CD1c-positive myeloid dendritic cell (primary cell): ENCODE data around the gene CFAP90.

Experiments used
- DNase-seq: peaks from one replicate; pipeline ENCODE4 v3.0.0-alpha.2; 2016; ENCODE audit errors: extremely low spot score

CFAP90 gene

GRCh38 chr5:7868427-7868772 is 17.5 kb upstream of the CFAP90 start:
- DNase-seq, result no peak

- DNase-seq, result no peak
Observed at GRCh38 chr5:7867260-7867659, 16.3 kb upstream of the CFAP90 start.

- no peak for DNase-seq
Observed at GRCh38 chr5:7866196-7866595, 15.3 kb upstream of the CFAP90 start.

GRCh38 chr5:7857926-7858632 is 7.1 kb upstream of the CFAP90 start:
- DNase-seq, result no peak

- DNase-seq, result no peak
Observed at GRCh38 chr5:7857361-7857760, 6.4 kb upstream of the CFAP90 start.

GRCh38 chr5:7856855-7857254 is 5.9 kb upstream of the CFAP90 start:
- peak; percentile 27 for DNase-seq

GRCh38 chr5:7855611-7856010 is 4.7 kb upstream of the CFAP90 start:
- DNase-seq, result no peak

- no peak for DNase-seq
Observed at GRCh38 chr5:7852988-7853387, 2.1 kb upstream of the CFAP90 start.

GRCh38 chr5:7852542-7852941 is 1.6 kb upstream of the CFAP90 start:
- no peak for DNase-seq

GRCh38 chr5:7851617-7852289 is 820 bp upstream of the CFAP90 start:
- DNase-seq, result no peak

GRCh38 chr5:7851240-7851592 is 283 bp upstream of the CFAP90 start:
- DNase-seq, result no peak

- no peak for DNase-seq
Observed at GRCh38 chr5:7849681-7850394, 1.1 kb downstream of the CFAP90 start.

GRCh38 chr5:7848296-7848695 is 2.6 kb downstream of the CFAP90 start:
- no peak for DNase-seq

GRCh38 chr5:7846327-7846726 is 4.6 kb downstream of the CFAP90 start:
- DNase-seq, result no peak

- DNase-seq, result no peak
Observed at GRCh38 chr5:7845557-7845956, 5.4 kb downstream of the CFAP90 start.

GRCh38 chr5:7844901-7845300 is 6.0 kb downstream of the CFAP90 start:
- DNase-seq, result no peak

- DNase-seq, result no peak
Observed at GRCh38 chr5:7842531-7842930, 8.4 kb downstream of the CFAP90 start.

GRCh38 chr5:7837403-7837802 is 13.5 kb downstream of the CFAP90 start:
- no peak for DNase-seq

GRCh38 chr5:7834982-7835381 is 16.0 kb downstream of the CFAP90 start:
- no peak for DNase-seq

- DNase-seq, result no peak
Observed at GRCh38 chr5:7828269-7828668, 22.7 kb downstream of the CFAP90 start.

GRCh38 chr5:7827610-7828009 is 23.3 kb downstream of the CFAP90 start:
- DNase-seq, result no peak

GRCh38 chr5:7825630-7826029 is 25.3 kb downstream of the CFAP90 start:
- DNase-seq, result no peak

- DNase-seq, result no peak
Observed at GRCh38 chr5:7824995-7825394, 25.9 kb downstream of the CFAP90 start.
